Astrocyte of the spinal cord (primary cell): ENCODE data around the gene PPP1R1C.

Experiments
- DNase-seq: peaks from one replicate; pipeline ENCODE4 v3.0.0; 2011; ENCODE audit warnings: low read depth, low spot score
- H3K4me3 ChIP-seq: 2 replicates; pipeline ENCODE4 v1.5.1; 2011; ENCODE audit warnings: low read depth, mild to moderate bottlenecking, low read length, moderate library complexity
- CTCF ChIP-seq: IDR thresholded peaks from 2 replicates; pipeline ENCODE4 v1.5.1; 2012; ENCODE audit warnings: low read depth, mild to moderate bottlenecking, low read length, inconsistent platforms
- in situ Hi-C: cut with HindIII; loops from 2 replicates; pipeline ENCODE4 v1.10.0; 2017; ENCODE audit warnings: low sequenced_read_pairs

The PPP1R1C gene, protein sequence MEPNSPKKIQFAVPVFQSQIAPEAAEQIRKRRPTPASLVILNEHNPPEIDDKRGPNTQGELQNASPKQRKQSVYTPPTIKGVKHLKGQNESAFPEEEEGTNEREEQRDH

GRCh38 chr2:181985632-181986205 lies at the start of gene PPP1R1C:
Gene PPP1R1C, plus strand, starts transcription at chr2:181985853. Its CDS starts 258 bp downstream, at chr2:181986111.
- H3K4me3 ChIP-seq, result no peak within 1 kb of the TSS
- no peak for DNase-seq
- in situ Hi-C loops, result no loop called here
- TF ChIP-seq CTCF, result no peak

DNA sequence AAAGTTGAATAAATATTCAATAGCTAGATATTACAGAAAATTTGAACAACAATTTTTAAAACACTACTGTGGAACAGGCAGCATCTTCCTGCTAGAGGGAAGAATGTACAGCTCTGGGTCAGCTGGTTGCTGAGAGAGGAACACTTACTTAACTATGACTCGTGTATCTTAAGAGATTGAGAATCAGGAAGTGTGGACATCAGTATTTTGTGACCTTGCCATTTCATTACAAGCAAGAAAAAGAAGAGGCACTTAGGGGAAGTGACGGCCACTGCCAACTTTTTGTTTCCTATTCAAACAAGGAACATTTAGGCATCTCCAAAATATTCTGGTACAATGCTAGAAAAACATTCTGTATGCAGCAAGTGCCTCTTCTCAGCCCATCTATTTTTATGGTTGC lies 48.2 kb upstream of the PPP1R1C start:
- TF ChIP-seq CTCF, result no peak
- no peak overlapping the region for H3K4me3 ChIP-seq
- DNase-seq, result no peak
- in situ Hi-C loops, result no loop called here

DNA sequence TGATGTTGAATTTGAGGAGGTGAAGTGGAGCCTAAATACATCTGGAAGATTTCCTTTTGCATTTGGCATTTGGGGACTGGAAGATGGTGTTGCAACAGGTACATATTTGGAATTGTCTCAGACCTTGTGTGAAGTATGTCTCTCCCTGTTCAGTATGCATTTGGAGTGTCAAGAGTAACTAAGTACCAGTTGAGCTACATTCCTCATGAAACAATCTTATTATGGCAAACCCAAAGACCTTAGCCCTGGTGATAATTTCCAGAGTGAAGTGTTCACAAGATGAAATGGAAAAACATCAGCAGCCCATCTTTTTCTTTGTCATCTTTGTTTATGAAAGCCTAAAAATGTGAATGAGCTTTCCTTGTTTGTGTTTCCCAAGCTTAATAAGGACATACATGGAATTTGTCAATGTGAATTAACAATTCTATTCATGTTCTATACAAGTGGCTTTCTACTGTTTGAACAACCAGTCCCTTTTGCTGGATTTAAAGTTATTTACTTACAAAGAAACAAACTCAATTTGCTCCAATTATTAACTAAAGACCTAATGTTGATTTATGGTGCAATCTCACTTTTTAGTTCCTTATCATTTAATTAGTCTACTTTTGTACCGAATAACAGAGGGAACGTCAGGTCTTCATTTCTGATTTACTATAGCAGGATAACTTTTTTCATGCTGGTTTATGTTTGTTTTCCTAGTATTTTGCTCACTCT lies 42.1 kb upstream of the PPP1R1C start:
- DNase-seq, result no peak
- no peak for TF ChIP-seq CTCF
- in situ Hi-C loops, result no loop called here
- H3K4me3 ChIP-seq, result no peak overlapping the region

- no peak for DNase-seq
- in situ Hi-C loops, result no loop called here
- no peak overlapping the region for H3K4me3 ChIP-seq
- no peak for TF ChIP-seq CTCF
Measured at GRCh38 chr2:181944164-181944913, 41.3 kb upstream of the PPP1R1C start.

DNA sequence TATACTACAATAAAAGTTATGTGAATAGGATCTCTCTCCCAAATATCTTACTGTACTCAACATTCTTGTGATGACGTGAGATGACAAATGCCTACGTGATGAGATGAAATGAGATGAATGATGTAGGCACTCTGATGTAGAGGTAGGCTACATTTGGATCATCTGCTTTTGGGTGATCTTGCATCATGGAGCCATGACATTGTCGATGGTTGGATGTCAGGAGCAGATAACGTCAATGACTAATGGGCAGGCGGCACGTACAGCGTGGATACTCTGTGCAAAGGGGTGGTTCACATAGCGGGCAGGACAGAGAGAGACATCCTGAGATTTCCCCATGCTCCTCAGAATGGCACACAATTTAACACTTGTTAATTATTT lies 40.8 kb upstream of the PPP1R1C start:
- in situ Hi-C loops, result no loop called here
- no peak for DNase-seq
- TF ChIP-seq CTCF, result no peak
- H3K4me3 ChIP-seq, result no peak overlapping the region

- H3K4me3 ChIP-seq, result no peak overlapping the region
- no peak for TF ChIP-seq CTCF
- in situ Hi-C loops, result no loop called here
- no peak for DNase-seq
Measured at GRCh38 chr2:181946444-181947127, 39.1 kb upstream of the PPP1R1C start.
